CD4-positive, alpha-beta T cell treated with Interleukin-12 subunit alpha and Interleukin-12 subunit beta, for 1 hour (primary cell): ENCODE data around the gene C4orf36.

Source experiments
- DNase-seq: peaks from one replicate; pipeline ENCODE4 v3.0.0-alpha.2; 2020

Gene C4orf36

GRCh38 chr4:86891762-86892635 is at the start of gene C4orf36:
Gene C4orf36, minus strand, starts transcription at chr4:86892422. Its CDS starts 902 bp downstream, at chr4:86891520.
- no peak for DNase-seq

- no peak for DNase-seq
These were observed 48.8 kb upstream of the C4orf36 start for GRCh38 chr4:86940920-86941460.

DNA sequence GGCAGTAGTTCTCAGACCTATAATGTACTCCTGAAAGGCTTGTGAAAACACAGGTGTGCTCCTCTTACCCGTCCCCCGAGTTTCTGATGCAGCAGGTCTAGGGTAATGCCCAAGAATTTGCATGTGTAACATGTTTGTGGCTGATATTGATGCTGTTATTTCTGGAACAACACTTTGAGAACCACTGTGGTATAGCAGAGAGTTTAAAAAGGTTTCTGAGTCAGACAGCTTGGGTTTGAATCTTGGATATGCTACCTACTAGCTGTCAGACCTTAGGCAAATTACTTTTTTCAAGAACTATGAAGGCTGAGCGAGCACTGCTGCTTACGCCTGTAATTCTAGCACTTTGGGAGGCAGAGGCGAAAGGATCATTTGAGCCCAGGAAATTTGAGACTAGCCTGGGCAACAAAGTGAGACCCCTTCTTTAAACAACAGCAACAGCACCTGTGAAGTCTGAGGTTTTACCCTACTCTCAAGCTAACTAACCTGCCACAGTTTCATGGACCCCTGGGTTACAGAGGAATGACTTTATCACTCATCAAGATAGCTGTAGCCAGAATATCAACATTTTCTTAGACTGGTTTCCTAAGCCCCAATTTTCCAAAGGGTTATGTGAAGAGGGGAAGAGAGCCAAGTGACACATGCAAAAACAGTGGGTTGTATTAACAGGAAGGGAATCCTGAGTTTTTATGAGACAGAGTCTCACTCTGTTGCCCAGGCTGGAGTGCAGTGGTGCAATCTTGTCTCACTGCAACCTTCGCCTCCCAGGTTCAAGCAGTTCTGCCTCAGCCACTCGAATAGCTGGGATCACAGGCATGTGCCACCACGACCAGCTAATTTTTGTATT is 47.7 kb upstream of the C4orf36 start:
- DNase-seq = peak; percentile 28

DNA sequence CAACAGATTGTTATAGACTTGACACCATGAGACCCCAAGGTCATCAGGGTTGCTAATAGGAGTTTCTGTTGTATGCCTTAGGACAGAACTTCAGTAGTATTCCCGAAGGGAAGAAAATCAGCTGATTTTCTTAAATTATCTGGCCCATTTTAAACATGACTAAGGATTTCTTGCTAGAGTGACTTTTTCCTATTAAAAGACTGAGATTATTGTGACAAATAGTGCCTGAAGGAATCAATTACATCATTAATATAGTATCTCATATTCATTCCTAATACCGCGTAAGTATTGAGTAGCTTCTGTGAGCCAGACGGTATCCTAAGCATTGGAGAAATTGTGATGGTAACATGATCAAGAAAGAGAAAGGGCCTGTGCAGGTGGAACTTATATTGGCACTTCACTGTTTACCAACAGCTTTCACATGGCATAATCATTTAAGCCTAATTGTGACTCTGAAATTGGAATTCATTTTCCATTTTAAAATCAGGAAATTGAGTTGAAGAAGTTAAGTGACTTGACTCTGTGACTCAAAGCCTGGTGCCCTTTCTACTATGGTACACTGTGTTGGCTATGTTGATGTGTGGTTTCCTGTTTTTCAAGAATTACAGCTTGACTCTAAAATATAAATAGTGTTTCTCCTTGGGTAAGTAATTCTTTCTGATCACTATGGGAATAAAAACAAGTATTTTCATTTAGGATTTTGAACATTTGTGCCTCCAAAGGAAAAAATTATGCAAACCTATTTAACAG is 46.7 kb upstream of the C4orf36 start:
- DNase-seq = peak; percentile 41

GRCh38 chr4:86935853-86936733 is 43.9 kb upstream of the C4orf36 start:
- peak; percentile 74 for DNase-seq

DNA sequence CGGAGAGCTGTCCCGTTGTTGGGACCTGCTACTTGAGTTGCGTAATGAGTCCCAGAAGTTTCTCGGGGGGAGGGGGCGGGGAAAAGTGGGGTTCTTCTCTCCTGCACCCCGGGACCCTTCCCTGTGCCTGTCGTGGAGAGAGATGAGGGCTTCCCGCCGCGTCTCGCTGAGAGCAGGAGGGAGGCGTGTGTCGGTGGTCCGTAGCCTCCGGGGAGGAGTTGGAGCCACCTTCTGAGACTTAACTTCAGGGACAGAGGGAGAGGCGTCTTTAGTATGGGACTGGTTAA is 43.3 kb upstream of the C4orf36 start:
- no peak for DNase-seq

DNA sequence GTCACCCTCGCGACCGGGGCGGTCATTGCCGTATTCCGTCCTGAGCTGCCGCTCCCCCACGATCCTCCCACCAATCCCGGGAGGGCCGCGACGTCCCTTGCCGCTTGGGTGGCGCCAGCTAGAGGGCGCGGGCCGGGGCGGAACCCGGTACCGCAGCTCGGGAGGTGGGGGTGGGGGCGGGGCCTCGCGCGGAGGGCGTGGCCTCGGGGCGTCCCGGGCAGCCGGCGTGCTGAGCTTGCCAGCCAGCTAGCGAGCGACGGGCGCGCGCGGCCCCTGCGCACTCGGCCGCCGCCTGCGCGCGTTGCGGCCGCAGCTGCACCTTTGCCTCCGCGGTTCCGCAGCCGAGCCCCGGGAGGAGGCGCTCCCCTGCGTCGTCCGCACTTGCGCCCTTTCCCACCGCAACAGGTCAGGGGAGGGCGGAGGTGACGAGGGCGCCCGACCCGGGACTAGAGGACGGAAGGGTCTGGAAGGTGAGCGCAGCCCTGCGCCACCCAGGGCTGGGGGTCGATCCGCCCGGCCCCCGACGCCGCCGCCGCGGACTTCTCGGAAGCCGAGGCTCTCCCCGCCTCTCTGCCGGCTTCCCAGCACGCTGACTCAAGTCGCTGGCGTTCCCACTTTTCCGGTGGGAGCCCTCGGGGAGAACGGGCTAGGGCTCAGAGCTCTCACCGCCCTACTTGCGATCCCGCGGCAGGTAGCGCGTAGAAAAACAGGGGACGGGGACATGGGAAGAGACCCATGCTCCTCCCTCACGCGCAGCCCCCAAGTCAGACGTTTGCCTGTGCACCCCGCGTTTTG is 42.7 kb upstream of the C4orf36 start, which contains the start of gene AFF1:
Gene AFF1 (plus strand): TSS at position 241 of the 795 bp plus-strand sequence. CDS start 13,523 bp downstream, outside the sequence.
- peak; percentile 92 for DNase-seq

DNA sequence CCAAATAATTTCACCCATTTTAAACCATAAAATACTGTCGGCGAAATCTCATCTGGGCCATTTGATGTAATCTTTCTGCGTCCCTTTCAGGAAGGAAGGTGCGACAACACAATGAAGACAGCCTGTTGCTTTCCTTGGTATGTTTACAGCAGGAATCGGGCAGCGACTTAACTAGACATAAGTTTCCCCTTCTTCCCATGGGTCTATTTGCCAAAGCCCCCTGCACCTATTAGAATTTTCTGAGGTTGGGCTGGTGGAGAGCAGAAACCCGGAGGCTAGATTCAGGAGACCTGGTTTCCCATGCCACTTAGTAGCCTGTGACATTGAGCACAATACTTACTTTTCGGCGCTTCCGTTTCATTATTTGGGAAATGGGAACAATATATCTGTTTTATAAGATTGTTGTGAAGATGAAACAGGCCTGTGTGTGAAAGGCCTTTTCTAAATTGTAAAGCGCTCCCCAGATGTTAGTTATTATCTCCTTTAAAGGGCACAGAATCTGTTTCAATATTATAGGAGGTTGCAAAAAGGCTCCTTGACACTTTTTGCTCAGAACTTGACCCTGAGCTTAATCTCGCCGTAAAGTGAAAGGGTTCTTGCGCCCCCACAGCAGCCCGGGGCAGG is 42.0 kb upstream of the C4orf36 start:
- no peak for DNase-seq

- no peak for DNase-seq
These were observed 36.4 kb upstream of the C4orf36 start for GRCh38 chr4:86928400-86929255.

DNA sequence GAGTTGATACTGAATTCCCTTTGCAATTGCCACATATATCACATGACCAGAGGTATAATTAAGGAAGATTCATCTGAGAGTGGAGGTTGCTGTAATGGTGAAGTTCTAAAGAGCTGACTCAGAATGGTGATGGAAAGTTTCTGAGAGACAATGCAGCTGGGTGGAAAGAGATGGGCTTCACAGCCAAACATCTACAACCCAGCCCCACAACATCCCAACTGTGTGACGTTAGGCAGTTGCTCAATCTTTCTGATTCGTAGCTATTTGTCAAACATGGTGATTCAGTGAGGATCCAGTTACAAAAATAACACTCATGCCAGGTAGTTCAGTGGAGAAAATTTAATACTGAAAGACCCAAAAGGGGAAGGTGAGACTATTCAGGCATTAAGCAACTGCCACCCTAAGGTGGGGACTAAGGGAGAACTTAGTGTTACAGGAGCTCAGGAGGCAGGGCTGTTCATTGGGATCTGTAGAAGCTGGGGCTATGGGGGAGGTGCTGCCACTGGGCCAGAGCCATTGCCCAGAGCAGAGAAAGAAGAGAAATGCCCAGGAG is 35.7 kb upstream of the C4orf36 start:
- DNase-seq = no peak

DNA sequence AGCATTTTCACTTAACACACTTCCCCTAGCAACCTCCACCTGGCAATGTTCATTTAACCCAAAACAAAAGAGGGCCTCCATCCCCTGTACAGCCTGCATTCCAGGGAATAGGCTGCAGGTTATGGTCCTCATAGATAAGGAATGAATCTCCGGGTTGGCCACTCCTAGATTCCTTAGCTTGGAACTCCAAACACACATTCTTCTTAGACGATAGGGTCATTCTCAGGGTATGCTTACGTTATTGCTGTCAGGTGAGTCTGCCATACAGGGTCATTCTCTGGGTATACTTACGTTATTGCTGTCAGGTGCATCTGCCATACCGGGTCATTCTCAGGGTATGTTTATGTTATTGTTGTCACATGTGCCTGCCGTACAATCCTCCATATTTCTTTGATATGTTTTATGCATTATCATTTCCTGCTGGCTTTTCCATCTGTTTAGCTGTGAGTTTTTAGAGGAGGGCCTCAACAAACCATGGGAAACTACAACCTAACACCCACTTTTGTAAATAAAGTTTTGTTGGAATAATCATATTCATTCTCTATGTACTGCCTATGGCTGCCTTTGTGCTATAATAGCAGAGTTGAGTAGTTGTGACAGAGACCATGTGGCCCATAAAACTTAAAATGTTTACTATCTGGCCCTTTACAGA is 34.3 kb upstream of the C4orf36 start:
- DNase-seq = no peak

DNA sequence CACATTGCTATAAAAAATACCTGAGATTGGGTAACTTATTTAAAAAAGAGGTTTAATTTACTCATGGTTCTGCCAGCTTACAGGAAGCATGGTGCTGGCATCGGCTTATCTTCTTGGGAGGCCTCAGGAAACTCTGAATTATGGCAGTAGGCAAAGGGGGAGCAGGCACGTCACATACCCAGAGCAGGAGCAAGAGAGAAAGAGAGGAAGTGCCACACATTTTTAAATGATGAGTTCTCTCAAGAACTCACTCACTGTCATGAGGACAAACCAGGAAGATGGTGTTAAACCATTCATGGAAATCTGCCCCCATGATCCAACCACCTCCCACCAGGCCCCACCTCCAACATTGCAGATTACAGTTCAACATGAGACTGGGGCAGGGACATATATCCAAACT is 32.6 kb upstream of the C4orf36 start:
- no peak for DNase-seq

DNA sequence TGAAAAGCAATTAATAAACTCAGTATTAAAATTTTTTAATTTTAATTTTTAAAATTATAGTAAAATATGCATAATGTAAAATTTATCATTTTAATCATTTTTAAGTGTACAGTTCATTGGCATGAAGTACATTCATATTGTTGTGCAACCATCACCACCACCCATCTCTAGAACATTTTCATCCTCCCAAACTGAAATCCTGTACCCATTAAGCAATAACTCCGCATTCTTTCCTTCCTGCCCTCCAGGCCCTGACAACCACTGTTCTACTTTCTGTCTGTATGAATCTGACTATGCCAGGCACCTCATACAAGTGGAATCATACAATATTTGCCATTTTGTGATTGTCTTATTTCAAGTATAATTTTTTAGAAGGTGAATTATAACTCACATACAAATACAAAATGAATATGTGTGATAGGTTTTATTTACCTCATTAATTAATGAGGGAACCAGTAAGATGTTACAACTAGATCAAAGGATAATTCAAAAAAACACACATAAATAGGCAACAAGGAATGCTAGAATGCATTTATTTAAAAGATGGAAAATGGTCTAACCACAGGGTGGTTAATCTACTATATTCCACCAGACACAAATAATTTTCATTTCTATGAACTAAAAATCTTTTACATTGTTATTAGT is 29.5 kb upstream of the C4orf36 start:
- no peak for DNase-seq

- DNase-seq = no peak
These were observed 27.5 kb upstream of the C4orf36 start for GRCh38 chr4:86919561-86920223.

DNA sequence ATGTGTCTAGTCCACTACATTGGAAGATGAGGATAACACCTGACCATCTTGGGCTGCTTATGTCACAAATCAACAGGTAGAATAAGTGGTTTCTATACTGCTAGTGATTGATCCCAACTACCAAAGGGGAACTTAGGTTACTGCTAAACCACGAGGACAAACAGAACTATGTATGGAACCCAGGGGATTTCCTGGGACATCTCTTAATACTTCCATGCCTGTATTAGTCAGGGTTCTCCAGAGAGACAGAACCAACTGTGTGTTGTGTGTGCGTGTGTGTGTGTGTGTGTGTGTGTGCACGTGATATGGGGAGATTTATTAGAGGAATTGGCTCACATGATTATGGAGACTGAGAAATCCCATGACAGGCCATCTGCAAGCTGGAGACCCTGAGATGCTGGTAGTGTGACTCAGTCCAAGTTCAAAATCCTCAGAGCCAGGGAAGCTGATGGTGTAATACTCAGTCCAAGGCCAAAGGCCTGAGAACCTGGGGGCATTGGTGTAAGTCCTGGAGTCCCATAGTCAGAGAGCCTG is 26.4 kb upstream of the C4orf36 start:
- no peak for DNase-seq

- DNase-seq = no peak
These were observed 25.2 kb upstream of the C4orf36 start for GRCh38 chr4:86917212-86918039.
